Kidney (tissue), 14 donors: ENCODE results near the gene CCDC6. TPM values are rescaled to one million over a fixed set of nuclear protein-coding genes. Genes with fewer than 3 reads are reported as not detected.

ENCODE experiments used
- DNase-seq, 5 donors: peaks; one replicate each; pipeline ENCODE4 v3.0.0-alpha.2; 2013 to 2020
- FAIRE-seq: peaks from 2 replicates; lab custom pipeline; 2012; peaks lifted over from hg19 to GRCh38; lab: Jason Lieb, UNC
- H3K27ac ChIP-seq, 2 donors: one replicate each; pipeline ENCODE4 v1.7.0; 2013; ENCODE audit warnings: low read depth in 2 of 2, low read length in 2 of 2, inconsistent platforms in 1 of 2
- H3K27me3 ChIP-seq: one replicate; pipeline ENCODE4 v1.7.1; 2013; ENCODE audit warnings: low read length, inconsistent platforms; ENCODE audit not compliant: control insufficient read depth, insufficient read depth
- H3K36me3 ChIP-seq, 3 donors: one replicate each; pipeline versions ENCODE4 v1.7.0 to v1.7.1; 2013; ENCODE audit warnings: low read length in 3 of 3, control low read depth in 1 of 3, inconsistent platforms in 1 of 3; ENCODE audit not compliant: insufficient read depth in 3 of 3, control insufficient read depth in 2 of 3
- H3K4me1 ChIP-seq, 3 donors: one replicate each; pipeline versions ENCODE4 v1.7.0 to v1.7.1; 2013; ENCODE audit warnings: low read length in 3 of 3, inconsistent platforms in 1 of 3, low read depth in 1 of 3; ENCODE audit not compliant: control insufficient read depth in 2 of 3, insufficient read depth in 2 of 3
- H3K4me3 ChIP-seq, 3 donors: one replicate each; pipeline versions ENCODE4 v1.7.0 to v1.8.1; 2013; ENCODE audit warnings: low read length in 3 of 3, control low read depth in 1 of 3, inconsistent platforms in 1 of 3
- H3K9ac ChIP-seq, 3 donors: one replicate each; pipeline versions ENCODE4 v1.7.0 to v1.7.1; 2013; ENCODE audit warnings: low read length in 3 of 3, control low read depth in 1 of 3, inconsistent platforms in 1 of 3
- H3K9me3 ChIP-seq, 3 donors: one replicate each; pipeline versions ENCODE4 v1.7.0 to v1.7.1; 2013; ENCODE audit warnings: low read length in 3 of 3, control low read depth in 1 of 3, inconsistent platforms in 1 of 3; ENCODE audit not compliant: control insufficient read depth in 2 of 3, insufficient read depth in 1 of 3
- CTCF ChIP-seq: IDR thresholded peaks from 3 replicates; pipeline ENCODE4 v1.5.1; 2012; ENCODE audit warnings: mild to moderate bottlenecking, moderate library complexity, borderline replicate concordance; ENCODE audit not compliant: insufficient read depth; ENCODE audit errors: extremely low read depth
- intact Hi-C: fragments of 100-400 bp; cut with DNase I; formaldehyde crosslinking; loops from one replicate; pipeline ENCODE4 v1.11.1; 2022
- polyA plus RNA-seq: library from polyadenylated mRNA; stranded (reverse); fragments of 350-450 nt; fragmentation: Illumina TruSeq; extraction: RNeasy Lipid Tissue Mini Kit (QIAGEN cat#74804); gene quantifications from one replicate; pipeline ENCODE4 v1.2.3, GENCODE V29; 2014; ENCODE audit warnings: low read depth, low replicate concordance; ENCODE audit not compliant: insufficient read depth
- total RNA-seq: library from RNA; stranded (reverse); fragmentation: NEBNext Ultra II Directional; extraction: Animal tissue kit (Norgen Biotek cat#: 25700); gene quantifications from one replicate; pipeline ENCODE4 v1.2.1, GENCODE V29; 2021
- donor health status: control.
- donor health status: control.
- donor health status: control.
- donor health status: control.
- donor health status: control.
- donor health status: DM: yes; HTN: yes; CAD: no.
- donor health status: Normal renal cell carcinoma (clear cell type).

The CCDC6 gene
- total and polyA plus RNA-seq, 2 donors from 2014 or later: 15.5 to 47.0 TPM

GRCh38 chr10:59895629-59896116 lies 10.7 kb downstream of the CCDC6 start:
- no peak overlapping the region for H3K9ac ChIP-seq
- no peak for TF ChIP-seq CTCF
- peak overlapping the region in 1 of 2 donors; percentile 38 for H3K27ac ChIP-seq
- H3K36me3 ChIP-seq: peaks cover 0 to 2% (median 0%) of the 10 kb centered on the region in 3 donors
- no peaks in the 10 kb centered on the region for H3K27me3 ChIP-seq
- no peak overlapping the region for H3K4me3 ChIP-seq
- intact Hi-C loops: no loop called here
- peaks cover 0 to 36% (median 27%) of the 10 kb centered on the region in 3 donors for H3K4me1 ChIP-seq
- FAIRE-seq: no peak
- no peak for DNase-seq
- no peaks in the 10 kb centered on the region for H3K9me3 ChIP-seq

DNA sequence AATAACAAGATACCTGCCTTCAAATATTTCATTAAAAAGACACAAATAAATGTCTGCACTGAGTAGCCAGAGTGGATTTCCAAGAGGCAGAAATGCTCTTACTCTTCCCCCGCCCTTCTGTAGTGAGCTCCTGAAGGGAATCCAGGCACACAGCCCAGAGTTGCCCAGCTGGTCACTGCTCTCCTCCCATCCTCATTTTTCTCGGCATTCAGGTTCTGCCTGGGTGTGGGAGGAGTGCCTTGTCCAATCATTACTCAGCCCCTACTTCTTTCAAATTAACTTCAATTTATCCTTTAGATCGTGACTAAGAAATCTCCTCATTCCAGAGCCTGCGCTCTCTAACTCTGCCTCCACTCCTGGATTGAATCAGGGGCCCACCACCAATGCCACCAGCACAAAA lies 12.2 kb downstream of the CCDC6 start:
- DNase-seq (peak in 1 of 5 donors; percentile 42), FAIRE-seq (no peak)
- Histone ChIP-seq H3K9ac (no peak overlapping the region), H3K36me3 (peaks cover 0 to 2% (median 0%) of the 10 kb centered on the region in 3 donors), H3K4me1 (peaks cover 0 to 36% (median 17%) of the 10 kb centered on the region in 3 donors), H3K27ac (peak overlapping the region in 1 of 2 donors; percentile 48), H3K27me3 (no peaks in the 10 kb centered on the region), H3K4me3 (no peak overlapping the region), H3K9me3 (no peaks in the 10 kb centered on the region)
- TF ChIP-seq CTCF: no peak
- intact Hi-C loops: no loop called here

GRCh38 chr10:59892697-59893096 lies 13.7 kb downstream of the CCDC6 start:
- Histone ChIP-seq H3K4me1 (peaks cover 0 to 36% (median 17%) of the 10 kb centered on the region in 3 donors), H3K9me3 (no peaks in the 10 kb centered on the region), H3K36me3 (peaks cover 0 to 2% (median 0%) of the 10 kb centered on the region in 3 donors), H3K27ac (no peak overlapping the region), H3K4me3 (no peak overlapping the region), H3K9ac (no peak overlapping the region), H3K27me3 (no peaks in the 10 kb centered on the region)
- TF ChIP-seq CTCF: no peak
- FAIRE-seq (no peak), DNase-seq (no peak)
- intact Hi-C loops: no loop called here

DNA sequence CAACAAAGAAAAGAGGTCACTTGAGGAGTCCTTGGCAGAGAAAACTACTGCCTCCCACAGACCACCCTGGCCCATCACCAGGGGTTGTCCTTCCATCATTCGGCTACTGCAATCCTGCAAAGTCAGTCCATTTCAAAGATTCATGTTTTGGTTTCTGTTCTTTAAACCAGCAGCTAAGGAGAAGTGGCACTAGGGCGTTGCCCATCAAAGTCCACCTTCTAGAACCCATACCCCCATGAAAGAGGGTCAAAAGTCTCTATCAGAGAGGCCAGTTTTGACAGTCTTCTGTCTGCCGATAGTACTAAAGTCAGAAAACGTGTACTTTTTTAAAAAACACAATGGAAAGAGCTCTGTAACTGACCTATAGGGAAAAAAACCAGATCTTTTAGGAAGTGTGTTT lies 14.4 kb downstream of the CCDC6 start:
- TF ChIP-seq CTCF: no peak
- H3K27me3 ChIP-seq: no peaks in the 10 kb centered on the region
- FAIRE-seq (no peak), DNase-seq (no peak)
- H3K4me1 ChIP-seq: peaks cover 0 to 36% (median 17%) of the 10 kb centered on the region in 3 donors
- no peaks in the 10 kb centered on the region for H3K9me3 ChIP-seq
- peaks cover 0 to 2% (median 0%) of the 10 kb centered on the region in 3 donors for H3K36me3 ChIP-seq
- no peak overlapping the region for H3K27ac ChIP-seq
- H3K9ac ChIP-seq: no peak overlapping the region
- intact Hi-C loops: no loop called here
- no peak overlapping the region for H3K4me3 ChIP-seq
